Measurements from ENCODE around the gene ZCCHC7.
"Not testable (repeated sequence)": the region's sequence is repeated elsewhere in the genome, so short reads cannot be mapped to it uniquely, and the experiment has no call there.

Gene ZCCHC7

DNA sequence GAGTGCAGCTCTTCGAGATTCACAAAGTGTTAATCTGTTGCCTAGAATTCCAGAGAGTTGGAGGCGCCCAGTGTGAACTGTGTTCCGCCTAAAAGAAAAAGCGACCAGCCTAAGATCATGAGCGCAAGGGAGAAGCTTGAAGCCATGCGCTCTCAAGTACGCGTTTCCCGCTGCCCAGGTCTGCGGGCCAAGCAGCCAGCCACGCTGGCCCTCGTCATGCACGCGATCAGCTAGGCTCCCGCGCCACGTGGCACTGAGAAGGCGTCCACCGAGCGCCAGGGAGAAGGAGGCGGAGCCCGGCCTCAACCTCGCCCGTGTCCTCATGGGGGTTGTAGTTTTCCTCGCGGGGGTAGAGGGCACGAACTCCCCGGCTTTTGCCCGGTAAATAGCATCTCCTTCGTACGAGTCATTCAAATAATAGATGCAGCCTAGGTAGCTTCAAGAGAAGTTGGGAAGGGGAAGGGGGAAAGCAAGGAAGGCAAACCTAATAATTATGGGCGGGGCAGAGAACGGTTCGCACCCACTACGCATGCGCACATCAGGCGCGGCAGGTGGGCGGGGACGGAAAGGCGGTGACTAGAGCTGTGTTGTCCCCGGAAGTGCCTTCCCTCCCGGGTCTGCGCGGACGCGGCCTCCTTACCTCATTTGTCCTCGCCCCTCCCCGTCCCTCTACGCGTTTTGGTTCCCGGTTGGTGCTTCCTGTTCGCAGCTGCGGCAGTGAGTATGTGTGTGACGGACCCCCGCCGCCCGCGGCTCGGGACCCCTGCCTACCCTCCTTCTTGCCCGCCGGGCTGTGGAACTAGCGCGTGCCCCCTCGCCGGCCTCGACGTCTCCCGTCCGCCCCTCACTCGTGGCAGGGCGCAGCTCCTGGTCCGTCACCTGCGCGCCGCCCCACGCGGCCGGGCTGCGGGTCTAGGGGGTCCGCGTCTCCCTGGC lies at the start of gene ZCCHC7:
Gene ZCCHC7 (plus strand): TSS at position 668 of the 936 bp plus-strand sequence.
- in situ Hi-C loops (cut with MboI; ENCODE audit: low sequenced_read_pairs) = no loop called here

GRCh38 chr9:37074790-37075189 lies 45.6 kb upstream of the ZCCHC7 start:
- in situ Hi-C loops (cut with MboI; ENCODE audit: low sequenced_read_pairs) = not testable (repeated sequence)

GRCh38 chr9:37079370-37080164 lies 40.8 kb upstream of the ZCCHC7 start:
- in situ Hi-C loops (cut with MboI; ENCODE audit: low sequenced_read_pairs) = no loop called here

DNA sequence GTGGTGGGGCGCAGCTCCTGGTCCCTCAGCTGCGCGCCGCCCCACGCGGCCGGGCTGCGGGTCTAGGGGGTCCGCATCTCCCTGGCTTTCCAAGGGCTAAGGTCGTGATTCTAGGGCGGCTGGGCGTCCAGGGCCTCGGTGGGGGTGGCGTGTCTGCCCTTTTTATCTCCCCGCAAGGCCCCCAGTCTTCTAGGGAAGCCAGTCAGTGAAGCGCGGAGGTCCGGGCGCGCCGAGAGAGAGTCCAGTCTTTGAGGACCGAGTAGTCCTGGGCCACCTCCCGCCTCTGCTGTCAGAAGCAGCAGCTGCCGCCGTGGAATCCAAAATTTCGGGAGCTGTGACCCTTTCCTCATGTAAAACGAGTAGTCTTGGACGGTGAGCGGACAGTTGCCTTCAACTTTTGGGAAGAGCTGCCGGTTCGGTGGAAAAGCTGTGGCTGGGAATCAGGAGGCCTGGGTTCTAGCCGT lies 40.2 kb upstream of the ZCCHC7 start:
- in situ Hi-C loops (cut with MboI; ENCODE audit: low sequenced_read_pairs) = not testable (repeated sequence)

DNA sequence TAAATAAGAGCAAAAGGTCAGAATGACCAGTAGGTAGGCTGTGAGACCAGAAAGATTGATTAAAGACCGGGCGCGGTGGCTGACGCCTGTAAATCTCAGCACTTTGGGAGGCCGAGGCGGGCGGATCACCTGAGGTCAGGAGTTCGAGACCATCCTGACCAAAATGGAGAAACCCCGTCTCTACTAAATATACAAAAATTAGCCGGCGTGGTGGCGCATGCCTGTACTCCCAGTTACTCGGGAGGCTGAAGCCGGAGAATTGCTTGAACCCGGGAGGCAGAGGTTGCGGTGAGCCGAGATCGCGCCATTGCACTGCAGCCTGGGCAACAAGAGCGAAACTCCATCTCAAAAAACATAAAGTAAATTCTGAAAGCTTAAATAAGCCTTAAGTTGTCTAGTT lies 38.9 kb upstream of the ZCCHC7 start:
- in situ Hi-C loops (cut with MboI; ENCODE audit: low sequenced_read_pairs) = not testable (repeated sequence)

DNA sequence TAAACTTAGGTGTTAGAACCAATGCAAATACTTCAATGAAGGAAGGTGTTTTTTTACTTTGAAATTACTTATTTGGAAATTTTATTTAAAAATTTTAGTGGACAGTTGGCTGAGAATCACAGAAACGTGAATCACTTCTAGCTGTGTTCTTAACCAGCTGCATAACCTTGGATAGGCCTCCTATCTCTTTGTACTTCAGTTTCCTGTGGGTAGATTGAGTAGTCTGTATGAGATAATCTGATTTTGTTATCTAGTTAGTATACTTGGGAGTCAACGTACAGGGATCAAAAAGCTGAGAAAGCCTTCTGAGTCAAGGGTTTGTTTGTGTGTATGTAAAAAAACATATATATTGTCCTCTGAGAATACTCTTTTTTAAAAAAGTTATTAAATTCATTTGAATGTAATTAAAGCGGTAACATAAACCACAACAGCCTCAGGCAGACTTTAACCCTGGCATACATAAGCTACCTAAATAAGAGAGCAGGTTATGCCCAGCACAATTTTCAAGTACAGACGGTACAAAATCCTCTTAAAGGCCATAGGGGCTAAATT lies 38.1 kb upstream of the ZCCHC7 start:
- in situ Hi-C loops (cut with MboI; ENCODE audit: low sequenced_read_pairs) = no loop called here

DNA sequence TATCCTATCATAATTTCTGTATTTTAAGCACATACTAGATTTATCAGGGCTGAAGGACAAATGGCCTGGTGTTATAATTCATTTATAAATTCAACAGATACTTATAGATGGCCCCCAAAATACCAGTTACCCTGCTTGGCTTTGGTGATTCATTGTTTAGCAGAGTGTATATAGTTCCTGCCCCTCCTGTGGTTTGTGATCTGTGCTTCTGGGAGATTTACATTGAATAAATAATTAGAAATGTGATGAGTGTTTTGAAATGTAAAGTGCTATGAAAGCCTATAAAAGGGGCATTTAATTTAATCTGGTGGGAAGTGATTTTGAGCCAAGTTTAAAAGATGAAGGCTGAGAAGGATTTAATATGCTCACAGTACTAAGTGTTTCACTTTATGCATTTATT lies 36.7 kb upstream of the ZCCHC7 start:
- in situ Hi-C loops (cut with MboI; ENCODE audit: low sequenced_read_pairs) = no loop called here

DNA sequence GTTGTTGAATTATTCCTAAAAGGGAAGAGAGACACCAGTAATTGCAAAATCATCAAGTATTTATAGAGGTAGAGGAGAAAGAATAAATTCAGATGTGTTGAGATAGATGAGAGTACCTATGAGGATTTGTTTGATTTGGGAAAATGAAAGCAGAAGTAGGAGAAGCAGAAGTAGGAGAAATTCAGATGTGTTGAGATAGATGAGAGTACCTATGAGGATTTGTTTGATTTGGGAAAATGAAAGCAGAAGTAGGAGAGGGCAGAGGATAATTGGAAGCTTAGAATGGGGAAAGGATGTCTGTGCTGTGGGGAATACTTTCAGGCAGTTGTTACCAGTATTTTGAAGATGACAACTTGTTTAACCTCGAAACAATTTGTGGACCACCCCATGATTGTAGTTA lies 35.1 kb upstream of the ZCCHC7 start:
- in situ Hi-C loops (cut with MboI; ENCODE audit: low sequenced_read_pairs) = no loop called here

DNA sequence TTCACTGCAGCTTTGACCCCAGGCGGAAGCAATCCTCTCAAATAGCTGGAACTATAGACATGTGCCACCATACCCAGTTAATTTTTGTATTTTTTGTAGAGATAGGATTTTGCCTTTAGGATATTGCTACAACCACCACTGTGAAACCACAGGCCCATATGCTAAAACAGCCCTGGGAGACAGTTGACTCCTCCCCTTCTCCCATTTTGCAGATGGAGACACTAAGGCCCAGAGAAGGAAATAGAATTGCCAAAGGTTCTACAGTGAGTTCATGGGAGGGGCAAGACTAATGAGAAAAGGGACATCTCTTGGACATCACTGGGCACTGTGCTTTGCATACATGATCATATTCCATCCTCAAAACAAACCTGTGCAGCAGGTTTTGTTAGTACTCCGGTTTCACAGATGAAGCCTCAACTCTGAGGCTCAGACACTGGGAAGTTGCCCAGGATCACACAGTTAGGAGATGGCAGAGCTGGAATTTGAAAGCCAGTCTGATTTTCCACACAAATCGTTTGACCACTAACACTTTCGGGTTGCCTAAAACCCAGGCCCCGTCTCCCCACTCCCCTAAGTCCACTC lies 27.6 kb upstream of the ZCCHC7 start:
- in situ Hi-C loops (cut with MboI; ENCODE audit: low sequenced_read_pairs) = not testable (repeated sequence)

DNA sequence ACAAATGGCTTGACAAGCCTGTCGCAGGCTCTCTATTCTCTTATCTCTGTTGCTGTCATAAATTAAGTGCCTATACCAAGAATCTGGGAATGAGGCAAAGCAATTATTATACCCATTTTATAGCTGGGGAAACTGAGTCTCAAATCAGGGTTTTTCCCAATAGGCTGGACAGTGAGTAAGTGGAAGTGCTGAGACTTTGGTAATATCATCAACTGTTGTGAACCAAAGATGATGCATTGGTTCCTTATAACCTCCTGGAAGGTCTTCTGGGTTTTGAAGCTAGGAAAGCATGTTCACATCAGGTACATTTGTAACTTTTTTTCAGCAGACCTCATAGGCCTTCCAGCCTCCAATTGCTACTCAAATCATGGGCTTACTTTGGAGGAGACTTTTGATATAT lies 25.6 kb upstream of the ZCCHC7 start:
- in situ Hi-C loops (cut with MboI; ENCODE audit: low sequenced_read_pairs) = no loop called here

GRCh38 chr9:37096628-37097027 lies 23.7 kb upstream of the ZCCHC7 start:
- in situ Hi-C loops (cut with MboI; ENCODE audit: low sequenced_read_pairs) = no loop called here

DNA sequence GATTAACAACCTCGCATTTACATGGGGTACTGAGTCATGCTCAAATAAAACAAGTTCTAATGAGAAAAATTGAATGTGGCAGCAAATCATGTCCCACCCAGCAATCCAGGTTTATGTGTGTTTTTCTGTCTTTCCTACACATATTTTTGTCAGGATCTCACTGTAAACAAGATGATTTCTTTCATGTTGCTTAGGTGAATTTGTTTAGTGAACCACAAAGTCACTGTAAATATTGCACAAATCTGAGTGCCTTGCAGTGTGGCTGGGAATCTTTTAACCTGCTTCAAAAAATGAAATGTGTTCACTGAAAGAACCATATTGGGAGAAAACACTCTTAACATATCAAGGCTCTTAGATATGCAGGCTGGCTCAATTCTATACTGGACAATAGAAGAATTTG lies 23.1 kb upstream of the ZCCHC7 start:
- in situ Hi-C loops (cut with MboI; ENCODE audit: low sequenced_read_pairs) = no loop called here

DNA sequence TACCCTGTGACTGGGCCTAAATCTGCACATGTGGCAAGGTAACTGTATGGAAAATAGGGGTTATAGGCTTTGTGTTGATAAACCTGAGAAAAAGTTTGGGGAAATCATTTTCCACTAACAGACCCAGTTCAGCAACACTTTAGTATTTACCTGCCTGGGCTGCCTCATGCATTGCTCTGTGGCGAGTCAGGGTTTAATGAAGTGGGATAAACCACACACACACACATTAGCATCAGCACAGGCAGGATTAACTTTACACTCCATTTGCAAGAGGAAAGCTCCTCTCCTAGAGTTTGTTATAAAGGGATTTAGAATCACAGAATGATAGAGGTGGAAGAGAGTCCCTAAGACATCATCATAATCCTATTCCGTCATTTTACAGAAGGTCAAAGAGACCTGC lies 20.0 kb upstream of the ZCCHC7 start:
- in situ Hi-C loops (cut with MboI; ENCODE audit: low sequenced_read_pairs) = no loop called here

GRCh38 chr9:37100741-37101140 lies 19.6 kb upstream of the ZCCHC7 start:
- in situ Hi-C loops (cut with MboI; ENCODE audit: low sequenced_read_pairs) = no loop called here

DNA sequence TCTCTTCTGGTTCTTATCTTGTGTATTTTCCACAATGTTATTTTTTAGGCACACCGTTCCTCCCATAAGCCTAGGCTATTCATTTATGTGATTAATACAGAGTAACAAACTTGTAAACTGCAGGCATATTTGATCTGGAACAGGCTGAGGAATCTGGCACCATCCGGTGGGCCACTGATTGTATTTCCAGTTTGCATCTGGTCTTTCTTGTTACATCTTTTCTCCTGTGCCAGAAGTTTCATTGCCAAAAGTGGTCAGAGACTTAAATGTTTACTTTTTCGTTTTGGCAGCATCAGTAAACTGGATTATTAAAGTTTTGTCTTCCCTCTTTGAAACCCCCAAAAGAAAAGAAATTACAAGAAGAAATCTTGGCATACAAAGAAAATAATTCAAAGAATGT lies 17.9 kb upstream of the ZCCHC7 start:
- in situ Hi-C loops (cut with MboI; ENCODE audit: low sequenced_read_pairs) = no loop called here

DNA sequence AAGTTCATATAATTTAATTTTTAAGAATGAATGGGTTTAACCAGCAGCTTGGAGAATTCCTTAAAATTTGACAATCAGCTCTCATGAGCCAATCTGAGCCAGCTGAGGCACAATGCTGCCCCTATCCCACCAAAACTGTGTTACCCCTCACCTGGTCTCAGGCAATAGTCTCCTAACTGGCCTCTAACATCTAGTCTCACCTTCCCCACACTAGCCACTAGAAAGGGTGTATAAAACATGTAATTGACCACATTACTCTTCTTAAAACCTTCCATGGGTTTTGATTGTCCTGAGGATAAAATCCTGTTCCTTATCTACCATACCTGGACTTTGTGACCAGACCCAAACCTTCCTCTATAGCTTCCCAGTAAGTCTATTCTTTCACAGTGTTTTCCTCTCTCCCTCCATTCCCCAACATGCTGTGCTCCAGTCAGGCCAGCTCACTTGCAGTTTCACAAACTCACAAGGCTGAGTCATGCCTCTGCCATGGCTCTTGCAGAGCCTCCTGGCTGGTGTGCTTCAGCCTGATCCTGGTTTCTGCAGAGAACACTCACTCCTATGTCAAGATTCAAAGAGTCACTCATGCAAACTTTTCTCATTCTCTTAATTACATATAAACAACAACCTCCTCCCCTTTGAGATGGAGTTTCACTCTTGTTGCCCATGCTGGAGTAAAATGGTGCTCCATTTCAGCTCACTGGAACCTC lies 16.0 kb upstream of the ZCCHC7 start:
- in situ Hi-C loops (cut with MboI; ENCODE audit: low sequenced_read_pairs) = no loop called here

GRCh38 chr9:37105234-37105633 lies 15.1 kb upstream of the ZCCHC7 start:
- in situ Hi-C loops (cut with MboI; ENCODE audit: low sequenced_read_pairs) = no loop called here

DNA sequence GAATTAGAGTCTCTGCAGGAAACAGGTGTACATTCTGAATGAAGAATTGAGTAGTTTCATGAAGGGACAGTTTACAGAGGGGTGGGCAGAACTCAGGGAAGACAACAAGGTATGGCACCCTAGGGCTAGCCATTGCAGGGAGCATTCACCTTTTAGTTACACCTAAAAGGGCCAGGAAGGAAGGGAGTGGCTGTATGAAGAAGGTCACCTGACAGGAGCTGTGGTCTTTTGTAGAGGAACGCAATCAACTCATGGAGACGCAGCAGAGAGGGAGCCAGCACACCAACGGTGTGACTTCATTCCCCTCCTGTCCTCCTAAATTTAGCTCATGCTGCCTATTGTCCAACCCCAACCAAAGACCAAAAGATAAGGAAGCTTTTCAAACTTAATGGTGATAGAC lies 12.7 kb upstream of the ZCCHC7 start:
- in situ Hi-C loops (cut with MboI; ENCODE audit: low sequenced_read_pairs) = no loop called here

DNA sequence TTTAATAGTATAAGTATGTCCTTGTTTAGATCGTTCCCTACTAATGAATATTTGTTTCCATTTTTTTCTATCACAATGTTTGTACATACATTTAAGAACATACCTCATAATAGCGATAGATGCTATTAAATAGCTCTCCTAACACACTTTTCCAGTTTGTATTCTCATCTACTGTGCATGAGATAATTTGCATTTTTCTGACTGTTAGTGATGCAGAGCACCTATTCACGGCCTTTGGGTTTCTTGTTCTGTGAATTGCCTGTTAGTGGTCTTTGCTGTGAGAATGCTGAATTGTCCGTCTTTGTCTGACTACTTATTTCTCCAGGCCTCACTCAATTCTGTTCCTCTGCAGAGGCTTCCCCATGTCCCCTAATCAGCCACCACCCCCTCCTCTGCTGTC lies 5.9 kb upstream of the ZCCHC7 start:
- in situ Hi-C loops (cut with MboI; ENCODE audit: low sequenced_read_pairs) = not testable (repeated sequence)

- in situ Hi-C loops (cut with MboI; ENCODE audit: low sequenced_read_pairs) = no loop called here
Observed at GRCh38 chr9:37117956-37118355, 2.4 kb upstream of the ZCCHC7 start.

GRCh38 chr9:37119360-37119759 lies 1.0 kb upstream of the ZCCHC7 start:
- in situ Hi-C loops (cut with MboI; ENCODE audit: low sequenced_read_pairs) = no loop called here
